Activated naive CD8-positive, alpha-beta T cell treated with anti-CD3 and anti-CD28 coated beads for 36 hours (primary cell): ENCODE measurements around the gene L3MBTL3. TPM values are rescaled to one million over a fixed set of nuclear protein-coding genes. Genes with fewer than 3 reads are reported as not detected.
A peak's percentile ranks its signal among the peaks of the same experiment; 100 is the strongest.

Experiments used
- DNase-seq: peaks from one replicate; pipeline ENCODE4 v3.0.0; 2021
- H3K27ac Mint-ChIP-seq: one replicate; pipeline ENCODE4 v1.8.0; 2022; ENCODE audit warnings: mild to moderate bottlenecking, moderate library complexity, mixed read lengths
- H3K27me3 Mint-ChIP-seq: one replicate; pipeline ENCODE4 v1.8.0; 2022; ENCODE audit warnings: mild to moderate bottlenecking, mixed read lengths
- H3K36me3 Mint-ChIP-seq: one replicate; pipeline ENCODE4 v1.8.0; 2021; ENCODE audit warnings: mild to moderate bottlenecking, mixed read lengths
- H3K4me1 Mint-ChIP-seq: one replicate; pipeline ENCODE4 v1.8.0; 2021; ENCODE audit warnings: mixed read lengths
- H3K4me3 Mint-ChIP-seq: one replicate; pipeline ENCODE4 v1.8.0; 2022; ENCODE audit warnings: mild to moderate bottlenecking, moderate library complexity, mixed read lengths
- H3K9me3 Mint-ChIP-seq: one replicate; pipeline ENCODE4 v1.8.0; 2022; ENCODE audit warnings: mixed read lengths
- total RNA-seq, 2 experiments: library from RNA; stranded (reverse); gene quantifications; one replicate each; pipeline ENCODE4 v1.2.3, GENCODE V29; 2021

L3MBTL3 gene
- total RNA-seq, 2 experiments from 2014 or later, result 11.1 to 12.9 TPM

DNA sequence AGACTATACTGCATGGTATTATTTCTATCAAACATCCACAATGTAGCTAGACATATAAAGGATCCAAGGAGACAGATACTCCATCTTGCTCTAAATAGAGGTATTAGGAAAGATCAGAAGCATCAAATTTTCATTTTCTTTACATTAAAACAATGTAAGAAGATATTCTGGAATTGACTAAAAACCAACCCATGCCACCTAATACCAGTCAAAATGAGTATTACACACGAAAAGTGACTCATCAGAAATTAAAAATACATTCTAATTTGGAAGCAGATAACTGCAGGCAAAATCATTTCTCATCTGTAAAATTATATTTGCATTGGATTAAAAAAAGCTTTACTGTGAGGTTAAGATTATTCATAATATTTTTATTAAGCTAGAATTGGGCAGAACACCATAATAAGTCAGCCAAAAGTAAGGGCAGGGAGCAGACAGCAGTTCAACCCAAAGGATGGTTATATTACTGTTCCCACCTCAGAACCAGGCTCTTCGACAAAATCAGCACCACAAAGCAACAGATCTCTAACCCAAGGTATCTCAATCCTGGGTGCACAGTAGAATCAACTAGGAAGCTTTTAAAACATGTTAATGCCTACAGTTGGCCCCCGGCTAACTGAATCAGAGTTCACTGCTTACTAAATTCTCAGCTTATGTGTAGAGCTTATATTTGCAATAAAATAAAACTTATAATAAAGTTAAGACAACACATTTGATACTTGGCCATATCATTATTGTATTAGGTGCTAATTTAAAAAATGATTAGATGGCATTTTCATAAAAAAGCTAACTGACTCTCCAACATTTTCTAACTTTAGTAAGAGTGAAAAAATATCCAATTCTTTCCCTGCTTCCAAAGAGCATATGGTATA, 169.2 kb downstream of the L3MBTL3 start:
- Mint-ChIP-seq H3K27me3 (no peaks in the 10 kb centered on the region), H3K4me1 (peaks cover 74% of the 10 kb centered on the region), H3K4me3 (peak overlapping the region; percentile 6), H3K36me3 (peaks cover 21% of the 10 kb centered on the region), H3K9me3 (peaks cover 5% of the 10 kb centered on the region), H3K27ac (peak overlapping the region; percentile 76)
- DNase-seq, result no peak

DNA sequence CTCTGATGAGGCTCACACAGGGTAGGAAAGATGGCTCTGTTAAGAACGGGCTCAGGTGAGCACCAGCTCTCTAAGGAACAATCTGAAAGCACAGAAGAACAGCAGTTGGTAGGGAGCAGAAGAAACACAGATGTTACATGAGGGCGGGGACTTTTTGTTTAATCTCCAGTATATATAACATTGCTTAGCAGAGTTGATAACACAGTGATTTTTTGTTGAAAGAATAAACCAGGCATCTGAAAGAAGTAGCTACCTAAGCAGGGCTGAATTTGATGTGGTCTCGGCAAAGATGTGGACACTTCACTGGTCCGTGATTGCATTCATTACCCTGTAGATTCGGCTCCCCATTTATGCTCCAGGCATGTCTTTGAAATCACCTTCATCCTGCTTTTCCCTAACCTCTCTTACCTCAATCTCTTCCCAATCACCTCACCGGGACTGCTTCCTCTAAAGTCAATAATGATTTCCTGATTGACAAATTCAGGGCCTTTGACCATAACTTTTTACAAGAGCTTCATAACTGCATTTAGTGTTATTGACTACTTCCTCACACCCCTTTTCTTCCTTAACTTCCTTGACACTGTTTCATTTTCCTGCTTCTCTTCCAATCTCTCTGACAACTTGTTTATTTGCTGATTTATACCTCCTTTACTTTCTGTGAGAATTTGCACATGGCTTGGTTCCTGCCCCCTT, 170.0 kb downstream of the L3MBTL3 start:
- Mint-ChIP-seq H3K36me3 (peaks cover 28% of the 10 kb centered on the region), H3K4me3 (no peak overlapping the region), H3K9me3 (peaks cover 12% of the 10 kb centered on the region), H3K27me3 (no peaks in the 10 kb centered on the region), H3K4me1 (peaks cover 73% of the 10 kb centered on the region), H3K27ac (peak overlapping the region; percentile 61)
- DNase-seq, result no peak

DNA sequence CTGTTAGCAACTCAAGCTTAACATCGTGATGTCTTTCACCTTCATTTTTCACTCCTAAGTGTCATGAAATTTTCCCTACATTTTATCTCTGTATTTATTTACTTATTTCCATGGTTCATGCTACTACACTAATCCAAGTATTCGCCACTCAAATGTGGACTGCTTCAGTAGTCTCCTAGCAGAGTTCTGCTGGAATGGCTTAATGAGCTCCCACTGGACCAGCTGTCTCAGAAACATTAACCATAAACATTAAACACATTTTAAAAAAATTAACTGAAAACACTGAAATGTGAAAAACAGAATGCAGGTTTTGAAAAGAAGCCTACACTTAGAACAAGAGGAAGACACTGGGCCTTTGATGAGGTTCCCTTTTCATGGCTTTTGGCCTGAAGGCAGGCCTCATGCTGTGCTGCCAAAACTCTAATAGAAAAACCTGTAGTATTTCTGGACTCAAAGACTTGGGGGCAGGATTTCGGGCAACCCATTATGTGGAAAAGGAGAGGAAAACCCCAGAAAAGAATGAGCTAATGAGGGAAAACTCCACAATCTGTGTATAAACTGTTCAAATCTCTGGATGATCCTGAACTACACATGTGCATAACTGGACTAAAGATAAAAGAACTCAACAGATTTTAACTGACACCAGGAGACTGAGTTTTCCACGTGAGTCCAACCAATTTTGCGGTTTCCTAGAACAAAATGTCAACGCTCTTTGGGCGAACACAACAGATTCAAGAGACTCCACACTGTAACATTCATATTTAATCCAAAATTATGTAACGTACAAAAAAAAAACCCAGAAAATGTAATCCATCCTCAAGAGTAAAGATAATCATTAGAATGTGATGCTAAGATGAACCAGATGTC, 171.4 kb downstream of the L3MBTL3 start:
- H3K27me3 Mint-ChIP-seq, result no peaks in the 10 kb centered on the region
- H3K36me3 Mint-ChIP-seq, result peaks cover 35% of the 10 kb centered on the region
- DNase-seq, result no peak
- H3K4me1 Mint-ChIP-seq, result peaks cover 70% of the 10 kb centered on the region
- H3K4me3 Mint-ChIP-seq, result peak overlapping the region; percentile 12
- H3K9me3 Mint-ChIP-seq, result peaks cover 14% of the 10 kb centered on the region
- peak overlapping the region; percentile 61 for H3K27ac Mint-ChIP-seq

Other genes starting within 250 kb of the L3MBTL3 start
- not detected for gene TMEM244, start 157.3 kb upstream of the L3MBTL3 start, total RNA-seq
- gene SAMD3, start 204.4 kb downstream of the L3MBTL3 start, total RNA-seq, result 1 to 10 TPM; 2.7 to 3.3 TPM